ENCODE measurements around the gene CRACDL. TPM values are rescaled to one million over a fixed set of nuclear protein-coding genes. Genes with fewer than 3 reads are reported as not detected.
A peak's percentile ranks its signal among the peaks of the same experiment; 100 is the strongest.

Gene CRACDL
- total RNA-seq, 1 experiment from 2014 or later = not detected

DNA sequence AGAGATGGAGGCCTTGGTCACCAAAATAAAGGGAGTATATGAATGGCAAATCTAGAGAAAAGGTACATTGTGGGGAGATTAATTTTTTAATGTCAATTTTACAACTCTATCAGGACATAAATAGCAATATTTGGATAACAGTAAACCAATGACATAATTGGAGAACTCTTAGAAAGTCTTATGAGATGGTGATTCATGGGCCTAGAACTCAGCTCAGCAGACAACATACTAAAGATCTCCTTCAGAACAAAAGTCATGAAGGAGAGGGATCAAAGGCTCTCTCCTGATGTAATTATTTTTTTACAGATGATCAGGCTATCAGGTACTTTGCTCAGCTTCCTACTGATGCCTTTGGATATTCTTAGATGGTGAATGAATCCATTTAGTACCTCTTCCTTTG, 90.0 kb downstream of the CRACDL start:
- CTCF ChIA-PET = no interaction called here
- POLR2A ChIA-PET (ENCODE audit: unreplicated experiment) = no interaction called here

DNA sequence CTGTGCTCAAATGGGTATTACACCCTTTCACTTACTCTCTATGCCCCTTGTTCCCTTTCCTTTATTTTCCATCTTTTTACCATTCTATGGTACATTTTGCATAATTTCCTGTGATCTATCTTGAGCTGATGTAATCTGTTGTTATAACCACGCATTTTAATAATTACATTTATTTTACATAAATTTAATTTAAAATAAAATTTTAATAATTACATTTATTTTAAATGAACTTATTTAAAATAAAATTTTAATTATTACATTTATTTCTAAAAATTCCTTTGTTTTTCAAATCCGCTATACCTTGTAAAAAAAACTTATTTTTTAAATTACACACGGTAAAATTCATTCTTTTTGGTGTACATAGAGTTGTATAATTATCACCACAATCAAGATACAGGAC, 93.9 kb downstream of the CRACDL start:
- Histone ChIP-seq H2AFZ (ENCODE audit: low read length) (no peak overlapping the region), H3K4me1 (ENCODE audit: insufficient read depth, low read length) (peaks cover 9% of the 10 kb centered on the region), H3K4me3 (ENCODE audit: low read length) (no peak overlapping the region), H3K9ac (ENCODE audit: low read length) (no peak overlapping the region), H3K36me3 (ENCODE audit: low read depth, low read length) (no peaks in the 10 kb centered on the region), H3K27ac (ENCODE audit: low read length) (no peak overlapping the region), H3K27me3 (ENCODE audit: low read length) (no peaks in the 10 kb centered on the region), H3K9me3 (ENCODE audit: low read length) (no peaks in the 10 kb centered on the region), H3F3A (ENCODE audit: low read length, unreplicated experiment) (no peaks in the 10 kb centered on the region), H3K79me2 (ENCODE audit: low read length) (no peaks in the 10 kb centered on the region), H3K9me2 (replicated peaks; ENCODE audit: low read length) (no peaks in the 10 kb centered on the region), H4K20me1 (ENCODE audit: low read length) (no peaks in the 10 kb centered on the region), H3K4me2 (ENCODE audit: low read length) (no peak overlapping the region)
- ATAC-seq = no peak
- CTCF ChIA-PET = no interaction called here
- no peak for TF ChIP-seq EZH2 (IDR thresholded peaks at IDR 0.05; ENCODE audit: low read length, unreplicated experiment)
- no peak for TF ChIP-seq EZH2phosphoT487 (IDR thresholded peaks at IDR 0.05; ENCODE audit: borderline replicate concordance, low read length)
- TF ChIP-seq, protein P1, sequence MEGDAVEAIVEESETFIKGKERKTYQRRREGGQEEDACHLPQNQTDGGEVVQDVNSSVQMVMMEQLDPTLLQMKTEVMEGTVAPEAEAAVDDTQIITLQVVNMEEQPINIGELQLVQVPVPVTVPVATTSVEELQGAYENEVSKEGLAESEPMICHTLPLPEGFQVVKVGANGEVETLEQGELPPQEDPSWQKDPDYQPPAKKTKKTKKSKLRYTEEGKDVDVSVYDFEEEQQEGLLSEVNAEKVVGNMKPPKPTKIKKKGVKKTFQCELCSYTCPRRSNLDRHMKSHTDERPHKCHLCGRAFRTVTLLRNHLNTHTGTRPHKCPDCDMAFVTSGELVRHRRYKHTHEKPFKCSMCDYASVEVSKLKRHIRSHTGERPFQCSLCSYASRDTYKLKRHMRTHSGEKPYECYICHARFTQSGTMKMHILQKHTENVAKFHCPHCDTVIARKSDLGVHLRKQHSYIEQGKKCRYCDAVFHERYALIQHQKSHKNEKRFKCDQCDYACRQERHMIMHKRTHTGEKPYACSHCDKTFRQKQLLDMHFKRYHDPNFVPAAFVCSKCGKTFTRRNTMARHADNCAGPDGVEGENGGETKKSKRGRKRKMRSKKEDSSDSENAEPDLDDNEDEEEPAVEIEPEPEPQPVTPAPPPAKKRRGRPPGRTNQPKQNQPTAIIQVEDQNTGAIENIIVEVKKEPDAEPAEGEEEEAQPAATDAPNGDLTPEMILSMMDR (conservative IDR thresholded peaks at IDR 0.05; ENCODE audit: low read depth, low read length) = no peak
- intact Hi-C loops (cut with micrococcal nuclease) = no loop called here
- no TSS peak for BruUV-seq (replicated peaks)
- no peak for DNase-seq
- POLR2A ChIA-PET (ENCODE audit: unreplicated experiment) = no interaction called here

More for the DNA sequence above, 90.0 kb downstream of the CRACDL start:
- TF ChIP-seq, protein P1 (conservative IDR thresholded peaks at IDR 0.05; ENCODE audit: low read depth, low read length) = no peak
- TF ChIP-seq EZH2phosphoT487 (IDR thresholded peaks at IDR 0.05; ENCODE audit: borderline replicate concordance, low read length) (no peak), EZH2 (IDR thresholded peaks at IDR 0.05; ENCODE audit: low read length, unreplicated experiment) (no peak)
- Histone ChIP-seq H3K4me2 (ENCODE audit: low read length) (no peak overlapping the region), H3K9me2 (replicated peaks; ENCODE audit: low read length) (no peaks in the 10 kb centered on the region), H3K4me1 (ENCODE audit: insufficient read depth, low read length) (peaks cover 9% of the 10 kb centered on the region), H3K9me3 (ENCODE audit: low read length) (no peaks in the 10 kb centered on the region), H3F3A (ENCODE audit: low read length, unreplicated experiment) (no peaks in the 10 kb centered on the region), H3K9ac (ENCODE audit: low read length) (no peak overlapping the region), H3K36me3 (ENCODE audit: low read depth, low read length) (no peaks in the 10 kb centered on the region), H2AFZ (ENCODE audit: low read length) (no peak overlapping the region), H3K4me3 (ENCODE audit: low read length) (no peak overlapping the region), H3K79me2 (ENCODE audit: low read length) (no peaks in the 10 kb centered on the region), H3K27me3 (ENCODE audit: low read length) (no peaks in the 10 kb centered on the region), H4K20me1 (ENCODE audit: low read length) (no peaks in the 10 kb centered on the region), H3K27ac (ENCODE audit: low read length) (no peak overlapping the region)
- BruUV-seq (replicated peaks) = no TSS peak
- no peak for DNase-seq
- no peak for ATAC-seq
- intact Hi-C loops (cut with micrococcal nuclease) = no loop called here

DNA sequence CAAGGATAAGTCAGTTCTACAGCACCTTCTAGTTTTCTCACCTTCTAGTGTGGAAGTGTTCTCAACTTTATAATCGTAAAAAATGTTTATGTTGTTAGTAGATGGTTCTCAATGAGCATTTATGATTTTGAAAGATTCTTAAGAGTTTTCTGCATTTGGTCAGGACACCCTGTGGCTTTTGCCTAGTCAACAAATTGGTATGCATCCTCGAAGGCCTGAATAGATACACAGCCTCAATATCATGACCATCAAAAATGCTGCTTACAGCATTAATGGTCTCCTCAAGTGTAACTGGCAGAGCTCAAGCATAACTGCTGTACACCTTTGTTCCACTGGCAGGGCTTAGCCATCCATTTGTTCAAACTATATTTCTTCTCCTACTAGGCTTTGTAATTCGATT, 96.7 kb downstream of the CRACDL start:
- Histone ChIP-seq H3K27me3 (ENCODE audit: low read length) (no peaks in the 10 kb centered on the region), H3K9ac (ENCODE audit: low read length) (no peak overlapping the region), H3K79me2 (ENCODE audit: low read length) (no peaks in the 10 kb centered on the region), H3K27ac (ENCODE audit: low read length) (no peak overlapping the region), H3K9me2 (replicated peaks; ENCODE audit: low read length) (no peaks in the 10 kb centered on the region), H4K20me1 (ENCODE audit: low read length) (no peaks in the 10 kb centered on the region), H2AFZ (ENCODE audit: low read length) (no peak overlapping the region), H3K36me3 (ENCODE audit: low read depth, low read length) (no peaks in the 10 kb centered on the region), H3K4me3 (ENCODE audit: low read length) (no peak overlapping the region), H3K9me3 (ENCODE audit: low read length) (no peaks in the 10 kb centered on the region), H3K4me2 (ENCODE audit: low read length) (no peak overlapping the region), H3F3A (ENCODE audit: low read length, unreplicated experiment) (no peaks in the 10 kb centered on the region), H3K4me1 (ENCODE audit: insufficient read depth, low read length) (peaks cover 13% of the 10 kb centered on the region)
- intact Hi-C loops (cut with micrococcal nuclease) = no loop called here
- no peak for ATAC-seq
- BruUV-seq (replicated peaks) = no TSS peak
- POLR2A ChIA-PET (ENCODE audit: unreplicated experiment) = no interaction called here
- CTCF ChIA-PET = interaction anchor here (2.3 kb wide), 1 partner anchor 190 kb away, joined by 18 read pairs; no protein-coding TSS in a partner anchor
- DNase-seq = peak; percentile 37
- TF ChIP-seq EZH2 (IDR thresholded peaks at IDR 0.05; ENCODE audit: low read length, unreplicated experiment) = no peak
- TF ChIP-seq, protein P1 (conservative IDR thresholded peaks at IDR 0.05; ENCODE audit: low read depth, low read length) = no peak
- TF ChIP-seq EZH2phosphoT487 (IDR thresholded peaks at IDR 0.05; ENCODE audit: borderline replicate concordance, low read length) = no peak

Measured in PC-3 (cell line).